Measurements from ENCODE around the gene LRP8. TPM values are rescaled to one million over a fixed set of nuclear protein-coding genes. Genes with fewer than 3 reads are reported as not detected.

The LRP8 gene
- total and polyA plus RNA-seq, 10 donors = 1.7 to 14.4 (median 5.5) TPM

- H3K4me3 ChIP-seq = no peak overlapping the region
- H3K36me3 ChIP-seq = no peaks in the 10 kb centered on the region
- no peak overlapping the region for H3K27ac ChIP-seq
- peak; percentile 41 for DNase-seq
- H3K9me3 ChIP-seq = no peaks in the 10 kb centered on the region
- no peaks in the 10 kb centered on the region for H3K4me1 ChIP-seq
- 82 to 96% (median 94%) methylated on average over 7 of the region's 7 CpGs for WGBS, 5 donors
- TF ChIP-seq, protein P1, sequence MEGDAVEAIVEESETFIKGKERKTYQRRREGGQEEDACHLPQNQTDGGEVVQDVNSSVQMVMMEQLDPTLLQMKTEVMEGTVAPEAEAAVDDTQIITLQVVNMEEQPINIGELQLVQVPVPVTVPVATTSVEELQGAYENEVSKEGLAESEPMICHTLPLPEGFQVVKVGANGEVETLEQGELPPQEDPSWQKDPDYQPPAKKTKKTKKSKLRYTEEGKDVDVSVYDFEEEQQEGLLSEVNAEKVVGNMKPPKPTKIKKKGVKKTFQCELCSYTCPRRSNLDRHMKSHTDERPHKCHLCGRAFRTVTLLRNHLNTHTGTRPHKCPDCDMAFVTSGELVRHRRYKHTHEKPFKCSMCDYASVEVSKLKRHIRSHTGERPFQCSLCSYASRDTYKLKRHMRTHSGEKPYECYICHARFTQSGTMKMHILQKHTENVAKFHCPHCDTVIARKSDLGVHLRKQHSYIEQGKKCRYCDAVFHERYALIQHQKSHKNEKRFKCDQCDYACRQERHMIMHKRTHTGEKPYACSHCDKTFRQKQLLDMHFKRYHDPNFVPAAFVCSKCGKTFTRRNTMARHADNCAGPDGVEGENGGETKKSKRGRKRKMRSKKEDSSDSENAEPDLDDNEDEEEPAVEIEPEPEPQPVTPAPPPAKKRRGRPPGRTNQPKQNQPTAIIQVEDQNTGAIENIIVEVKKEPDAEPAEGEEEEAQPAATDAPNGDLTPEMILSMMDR (IDR thresholded peaks at IDR 0.05 in 8 of 11, conservative IDR thresholded peaks at IDR 0.05 in 3 of 11) = no peak
- no peak for TF ChIP-seq POLR2AphosphoS5 (IDR thresholded peaks at IDR 0.05)
- no peak for TF ChIP-seq POLR2A (IDR thresholded peaks at IDR 0.05)
- H3K27me3 ChIP-seq (replicated peaks in 1 of 7) = no peaks in the 10 kb centered on the region
- intact Hi-C loops (cut with DNase I; ENCODE audit: low total_unique reads) = no loop called here
These were observed 22.3 kb upstream of the LRP8 start for GRCh38 chr1:53349968-53350852.

GRCh38 chr1:53349369-53349835, 21.5 kb upstream of the LRP8 start:
- no peaks in the 10 kb centered on the region for H3K9me3 ChIP-seq
- TF ChIP-seq POLR2A (IDR thresholded peaks at IDR 0.05) (no peak), POLR2AphosphoS5 (IDR thresholded peaks at IDR 0.05) (no peak)
- TF ChIP-seq, protein P1 (IDR thresholded peaks at IDR 0.05 in 8 of 11, conservative IDR thresholded peaks at IDR 0.05 in 3 of 11) = no peak
- no peaks in the 10 kb centered on the region for H3K27me3 ChIP-seq (replicated peaks in 1 of 7)
- H3K36me3 ChIP-seq = no peaks in the 10 kb centered on the region
- intact Hi-C loops (cut with DNase I; ENCODE audit: low total_unique reads) = no loop called here
- WGBS, 5 donors = 64 to 86% (median 78%) methylated on average over 4 to 5 of the region's 5 CpGs
- no peak overlapping the region for H3K27ac ChIP-seq
- H3K4me3 ChIP-seq = no peak overlapping the region
- no peaks in the 10 kb centered on the region for H3K4me1 ChIP-seq
- peak; percentile 38 for DNase-seq

DNA sequence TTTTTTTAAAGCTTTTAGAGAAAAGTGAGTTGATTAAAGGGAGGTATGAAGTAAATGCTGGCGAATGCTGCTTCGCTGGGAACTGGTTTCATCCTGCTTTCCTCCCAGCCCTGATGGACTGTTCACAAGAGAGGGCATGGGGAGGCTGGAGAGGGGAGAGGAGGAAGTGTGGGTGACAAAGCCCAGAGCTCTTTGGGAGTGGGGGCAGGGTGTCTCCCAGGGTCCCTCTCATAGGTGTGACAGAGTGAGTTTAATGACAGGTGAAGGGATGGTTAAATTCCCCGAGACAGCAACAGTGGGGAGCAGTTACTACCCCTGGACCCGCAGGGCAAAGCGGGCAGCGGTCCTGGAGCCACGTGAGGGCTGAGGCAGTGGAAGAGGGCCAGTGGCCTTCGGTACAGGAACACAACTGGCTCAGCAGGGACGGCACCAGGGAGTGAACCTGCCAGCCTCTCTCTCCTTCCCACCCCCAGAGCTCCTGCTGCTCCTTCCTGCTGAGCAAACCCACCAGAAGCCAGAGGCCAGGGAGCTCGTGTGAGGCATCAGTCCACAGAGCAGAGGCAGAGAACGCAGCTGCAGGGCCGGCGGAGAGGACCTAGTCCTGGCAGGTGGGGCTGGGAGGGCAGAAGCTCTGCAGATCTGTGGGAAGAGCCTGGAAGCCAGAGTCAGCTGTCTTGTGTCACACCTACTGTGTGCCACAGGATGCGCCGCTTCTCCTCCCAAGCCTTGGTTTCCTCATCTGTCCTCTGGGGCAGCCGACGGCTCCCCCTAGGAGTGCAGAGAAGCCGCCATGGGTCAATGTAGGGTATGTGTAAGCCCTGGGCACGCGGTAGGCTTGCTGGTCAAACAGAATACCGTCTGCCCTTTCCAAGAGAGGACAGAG, 20.9 kb upstream of the LRP8 start:
- WGBS, 5 donors = 77 to 89% (median 80%) methylated on average over 18 to 21 of the region's 21 CpGs
- no peaks in the 10 kb centered on the region for H3K36me3 ChIP-seq
- H3K4me3 ChIP-seq = no peak overlapping the region
- peak; percentile 48 for DNase-seq
- H3K27ac ChIP-seq = no peak overlapping the region
- no peaks in the 10 kb centered on the region for H3K9me3 ChIP-seq
- no peaks in the 10 kb centered on the region for H3K4me1 ChIP-seq
- no peaks in the 10 kb centered on the region for H3K27me3 ChIP-seq (replicated peaks in 1 of 7)
- intact Hi-C loops (cut with DNase I; ENCODE audit: low total_unique reads) = no loop called here
- TF ChIP-seq POLR2AphosphoS5 (IDR thresholded peaks at IDR 0.05) = no peak

DNA sequence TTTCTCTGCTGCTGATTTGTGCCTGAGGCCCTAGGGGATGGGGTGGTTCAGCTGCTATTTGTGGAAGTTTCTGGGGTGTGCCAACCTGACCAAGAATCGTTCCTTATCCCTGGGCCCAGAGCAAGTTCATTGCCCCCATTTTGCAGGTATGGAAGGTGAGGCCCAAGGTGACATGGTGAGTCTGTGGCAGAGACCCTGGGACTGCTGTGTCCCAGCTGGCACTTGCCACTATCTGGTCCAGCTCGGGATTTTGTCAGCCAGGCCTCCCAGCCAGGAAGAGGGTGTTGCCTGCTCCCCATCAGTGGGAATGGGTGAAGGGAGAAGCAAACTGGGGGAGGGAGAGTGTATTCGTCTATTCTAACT, 18.9 kb upstream of the LRP8 start:
- intact Hi-C loops (cut with DNase I; ENCODE audit: low total_unique reads) = no loop called here
- no peak overlapping the region for H3K27ac ChIP-seq
- H3K9me3 ChIP-seq = no peaks in the 10 kb centered on the region
- no peaks in the 10 kb centered on the region for H3K4me1 ChIP-seq
- H3K4me3 ChIP-seq = no peak overlapping the region
- DNase-seq = peak; percentile 40
- H3K27me3 ChIP-seq (replicated peaks in 1 of 7) = no peaks in the 10 kb centered on the region
- TF ChIP-seq POLR2AphosphoS5 (IDR thresholded peaks at IDR 0.05) (no peak), POLR2A (IDR thresholded peaks at IDR 0.05) (no peak)
- TF ChIP-seq, protein P1 (IDR thresholded peaks at IDR 0.05 in 8 of 11, conservative IDR thresholded peaks at IDR 0.05 in 3 of 11) = no peak
- no peaks in the 10 kb centered on the region for H3K36me3 ChIP-seq
- 78 to 94% (median 84%) methylated on average over 2 to 3 of the region's 3 CpGs for WGBS, 5 donors

Measured in spleen (tissue), 11 donors.